SK-N-SH (cell line): ENCODE results near the gene SLF2. TPM values are rescaled to one million over a fixed set of nuclear protein-coding genes. Genes with fewer than 3 reads are reported as not detected.

Experiments used
- CTCF ChIA-PET: fragments of 300-600, 350-600 bp; formaldehyde crosslinking; extraction: SDS; loops from one replicate; lab custom pipeline; 2021; lab: Yijun Ruan, JAX
- POLR2A ChIA-PET: fragments of 350-600 bp; sonication (Branson Sonifier 250); formaldehyde crosslinking; extraction: SDS; loops from one replicate; lab custom pipeline; 2020; ENCODE audit warnings: antibody characterized with exemption, inconsistent platforms; lab: Yijun Ruan, JAX
- DNase-seq: peaks from one replicate; pipeline ENCODE4 v3.0.0; 2012
- H2AFZ ChIP-seq: fragments of 200-600 bp; sonication (generic); 2 replicates; pipeline ENCODE4 v1.8.1; 2016; ENCODE audit warnings: antibody characterized with exemption, mild to moderate bottlenecking, low read depth
- H3F3A ChIP-seq: fragments of 200-600 bp; sonication (generic); replicated peaks from 2 replicates; pipeline ENCODE3; 2016; ENCODE audit warnings: antibody characterized with exemption, mild to moderate bottlenecking; ENCODE audit not compliant: insufficient read depth
- H3K27ac ChIP-seq, 2 experiments: fragments of 200-500 bp in 1 of 2; fragments of 200-600 bp in 1 of 2; sonication (Bioruptor generic) in 1 of 2; sonication (generic), shearing (Covaris generic) in 1 of 2; 2 replicates each; pipeline versions ENCODE4 v1.5.1 to v1.6.1; 2014 to 2016; ENCODE audit warnings: low read depth in 2 of 2, inconsistent platforms in 1 of 2, low read length in 1 of 2, mild to moderate bottlenecking in 1 of 2, mixed read lengths in 1 of 2
- H3K27me3 ChIP-seq: fragments of 200-600 bp; sonication (generic), shearing (Covaris generic); 2 replicates; pipeline ENCODE4 v1.6.1; 2016; ENCODE audit warnings: mixed run types; ENCODE audit not compliant: insufficient read depth
- H3K36me3 ChIP-seq, 2 experiments: fragments of 200-500 bp in 1 of 2; fragments of 200-600 bp in 1 of 2; sonication (Bioruptor generic) in 1 of 2; sonication (generic) in 1 of 2; replicated peaks in 1 of 2; 2 replicates each; pipeline versions ENCODE3 to v1.5.1; 2014 to 2016; ENCODE audit warnings: low read length in 1 of 2, mild to moderate bottlenecking in 1 of 2; ENCODE audit not compliant: insufficient read depth in 2 of 2, control insufficient read depth in 1 of 2
- H3K4me1 ChIP-seq, 2 experiments: fragments of 200-500 bp in 1 of 2; fragments of 200-600 bp in 1 of 2; sonication (Bioruptor generic) in 1 of 2; sonication (generic), shearing (Covaris generic) in 1 of 2; 2 replicates each; pipeline versions ENCODE4 v1.5.1 to v1.6.1; 2014 to 2016; ENCODE audit warnings: low read depth in 1 of 2, low read length in 1 of 2, mixed run types in 1 of 2; ENCODE audit not compliant: insufficient read depth in 2 of 2, control insufficient read depth in 1 of 2
- H3K4me2 ChIP-seq: fragments of 200-600 bp; sonication (generic), shearing (Covaris generic); 2 replicates; pipeline ENCODE4 v1.6.1; 2017; ENCODE audit warnings: mixed run types
- H3K4me3 ChIP-seq, 2 experiments: fragments of 200-500 bp in 1 of 2; fragments of 200-600 bp in 1 of 2; sonication (Bioruptor generic) in 1 of 2; sonication (generic), shearing (Covaris generic) in 1 of 2; 2 replicates each; pipeline versions ENCODE4 v1.5.1 to v1.8.1; 2014 to 2016; ENCODE audit warnings: low read depth in 2 of 2, inconsistent platforms in 1 of 2, low read length in 1 of 2, mild to moderate bottlenecking in 1 of 2, mixed read lengths in 1 of 2, moderate library complexity in 1 of 2
- H3K79me2 ChIP-seq: fragments of 200-600 bp; sonication (generic); 2 replicates; pipeline ENCODE4 v1.8.1; 2017; ENCODE audit warnings: mild to moderate bottlenecking; ENCODE audit not compliant: insufficient read depth
- H3K9ac ChIP-seq: fragments of 200-600 bp; sonication (generic); 2 replicates; pipeline ENCODE4 v1.6.1; 2017; ENCODE audit warnings: mixed run types
- H3K9me2 ChIP-seq: fragments of 200-600 bp; sonication (generic); 2 replicates; pipeline ENCODE4 v1.6.1; 2017; ENCODE audit warnings: mixed run types
- H3K9me3 ChIP-seq: fragments of 200-600 bp; sonication (generic); 2 replicates; pipeline ENCODE4 v1.6.1; 2017; ENCODE audit warnings: mixed run types, mild to moderate bottlenecking, moderate library complexity
- H4K20me1 ChIP-seq: fragments of 200-600 bp; sonication (generic); 2 replicates; pipeline ENCODE4 v1.6.1; 2017; ENCODE audit warnings: mild to moderate bottlenecking, mixed run types; ENCODE audit not compliant: insufficient read depth
- ELF1 ChIP-seq: IDR thresholded peaks from 2 replicates; pipeline ENCODE4 v1.4.0; 2012
- EZH2phosphoT487 ChIP-seq: fragments of 200-600 bp; sonication (generic); IDR thresholded peaks from 2 replicates; pipeline ENCODE4 v1.6.1; 2017; ENCODE audit warnings: low read depth, mixed run types, mild to moderate bottlenecking, antibody characterized with exemption, moderate library complexity, borderline replicate concordance
- GABPA ChIP-seq: IDR thresholded peaks from 2 replicates; pipeline ENCODE4 v1.4.0; 2012; ENCODE audit warnings: low read depth, mild to moderate bottlenecking
- JUND ChIP-seq: IDR thresholded peaks from 2 replicates; pipeline ENCODE4 v1.4.0; 2012
- NFIC ChIP-seq: IDR thresholded peaks from 2 replicates; pipeline ENCODE4 v1.4.0; 2012; ENCODE audit warnings: borderline replicate concordance
- PBX3 ChIP-seq: IDR thresholded peaks from 2 replicates; pipeline ENCODE4; 2012
- POLR2AphosphoS5 ChIP-seq: IDR thresholded peaks from 2 replicates; pipeline ENCODE4 v1.6.1; 2012; ENCODE audit warnings: low read depth, low read length
- REST ChIP-seq: IDR thresholded peaks from 2 replicates; pipeline ENCODE4 v1.6.1; 2012; ENCODE audit warnings: mild to moderate bottlenecking, low read depth, low read length, moderate library complexity
- RFX5 ChIP-seq: IDR thresholded peaks from 2 replicates; pipeline ENCODE4 v1.6.1; 2012; ENCODE audit warnings: mild to moderate bottlenecking, improper control_type of control experiment, low read length
- SIN3A ChIP-seq: IDR thresholded peaks from 2 replicates; pipeline ENCODE4 v1.6.1; 2012; ENCODE audit warnings: low read depth, mild to moderate bottlenecking, low read length, moderate library complexity, borderline replicate concordance
- TAF1 ChIP-seq: IDR thresholded peaks from 2 replicates; pipeline ENCODE4 v1.6.1; 2012; ENCODE audit warnings: low read depth, mild to moderate bottlenecking, low read length, moderate library complexity, borderline replicate concordance
- TCF12 ChIP-seq: IDR thresholded peaks from 2 replicates; pipeline ENCODE4 v1.4.0; 2012
- USF2 ChIP-seq: fragments of 150-350 bp; IDR thresholded peaks from 2 replicates; pipeline ENCODE4 v1.6.1; 2017; ENCODE audit warnings: antibody characterized with exemption, low read length, low read depth, borderline replicate concordance
- WGBS: methylation state at CpG from one replicate; pipeline ENCODE4 v1.1.6; 2017; ENCODE audit warnings: low lambda C conversion rate; 5-methylcytosine and 5-hydroxymethylcytosine counted together
- polyA plus RNA-seq, 3 experiments: library from polyadenylated mRNA; depleted of rRNA; stranded (reverse); fragments of >200 nt; gene quantifications; 2 replicates each; pipeline ENCODE4 v1.2.3, GENCODE V29; 2012

SLF2 gene
- polyA plus RNA-seq, 1 of the 3 experiments (the other 2 are of a cell fraction) = 6.3 TPM

GRCh38 chr10:100999742-101000126, 87.0 kb downstream of the SLF2 start, which contains the start of gene LZTS2 (continued):
- TF ChIP-seq REST (no peak), USF2 (no peak), RFX5 (no peak)
- TF ChIP-seq, all 33 proteins: peak for 0

- Histone ChIP-seq H2AFZ (no peak overlapping the region), H3K9me2 (no peaks in the 10 kb centered on the region), H3K9ac (peak overlapping the region; percentile 99), H3K27ac (peak overlapping the region; percentile 98 to 99), H3K27me3 (no peaks in the 10 kb centered on the region), H4K20me1 (peaks cover 37% of the 10 kb centered on the region), H3K9me3 (no peaks in the 10 kb centered on the region), H3K4me2 (peak overlapping the region; percentile 96), H3K4me3 (peak overlapping the region; percentile 90 to 99), H3K4me1 (peaks cover 20 to 37% of the 10 kb centered on the region in 2 experiments; a peak in 3 of 4 replicates), H3F3A (peaks cover 41% of the 10 kb centered on the region), H3K36me3 (peaks cover 27 to 30% of the 10 kb centered on the region in 2 experiments), H3K79me2 (peaks cover 63% of the 10 kb centered on the region)
- WGBS = 14% methylated on average over 10 of the region's 19 CpGs
- TF ChIP-seq TCF12 = no peak
- TF ChIP-seq POLR2AphosphoS5 = 0 out of 2 replicates have a peak, but pooled peaks have one; percentile 27
- CTCF ChIA-PET = interaction anchor here (0.9 to 24.5 kb wide), 9 partner anchors 9 to 122 kb away, joined by 3 to 443 read pairs (median 5); partner anchors contain the start of genes MRPL43, PDZD7, SFXN3 and TWNK
- POLR2A ChIA-PET = interaction anchor here (0.8 to 1.4 kb wide), 5 partner anchors 10 to 41 kb away, joined by 3 to 5 read pairs (median 3); partner anchors contain the start of genes PDZD7 and SFXN3
- peak; percentile 73 for DNase-seq
These were observed 87.6 kb downstream of the SLF2 start for GRCh38 chr10:101000127-101000914.

- Histone ChIP-seq H3K9me2 (no peaks in the 10 kb centered on the region), H3K27me3 (no peaks in the 10 kb centered on the region), H3K79me2 (peaks cover 63% of the 10 kb centered on the region), H3F3A (peaks cover 35% of the 10 kb centered on the region), H3K9ac (peak overlapping the region; percentile 99), H3K36me3 (peaks cover 33 to 34% of the 10 kb centered on the region in 2 experiments), H2AFZ (no peak overlapping the region), H3K4me1 (peaks cover 18 to 38% of the 10 kb centered on the region in 2 experiments; a peak in 3 of 4 replicates), H3K9me3 (no peaks in the 10 kb centered on the region), H4K20me1 (peaks cover 37% of the 10 kb centered on the region), H3K4me3 (peak overlapping the region; percentile 90 to 99), H3K4me2 (peak overlapping the region; percentile 96), H3K27ac (peak overlapping the region; percentile 98 to 99)
- TF ChIP-seq GABPA (peak; percentile 46; the same call in 1 of the 2 replicates), TAF1 (peak; percentile 31; the same call in 1 of the 2 replicates), ELF1 (peak; percentile 40; the same call in 1 of the 2 replicates), JUND (peak; percentile 19; the same call in 1 of the 2 replicates), NFIC (peak; percentile 18; the same call in 1 of the 2 replicates), SIN3A (peak; percentile 39; the same call in 1 of the 2 replicates), EZH2phosphoT487 (no peak), PBX3 (no peak), TCF12 (peak; percentile 52; the same call in 1 of the 2 replicates), POLR2AphosphoS5 (peak; percentile 53)
- ChIA-PET CTCF (interaction anchor here (5.4 to 24.5 kb wide), 4 partner anchors 8 to 28 kb away, joined by 81 to 443 read pairs (median 114); partner anchors contain the start of genes MRPL43, PDZD7, SFXN3 and TWNK), POLR2A (interaction anchor here (0.6 kb wide), 1 partner anchor 10 kb away, joined by 3 read pairs; no protein-coding TSS in a partner anchor)
- peak; percentile 68 for DNase-seq
- WGBS = 44% methylated on average over 12 of the region's 12 CpGs
These were observed 88.3 kb downstream of the SLF2 start for GRCh38 chr10:101000915-101001658.
